Stimulated activated CD8-positive, alpha-beta memory T cell treated with anti-CD3 and anti-CD28 coated beads, Interleukin-4, amount 100 ng/mL, for 4 hours (primary cell): Measurements from ENCODE around the gene ACAA1.
"Not testable (repeated sequence)": the region's sequence is repeated elsewhere in the genome, so short reads cannot be mapped to it uniquely, and the experiment has no call there.

Source experiments
- DNase-seq, 2 donors: peaks; one replicate each; pipeline ENCODE4 v3.0.0-alpha.2; 2020; ENCODE audit warnings: low read depth in 2 of 2, low spot score in 1 of 2

ACAA1 gene

GRCh38 chr3:38136777-38137614 is at the start of gene ACAA1:
Gene ACAA1 (minus strand): TSS chr3:38137127. CDS start chr3:38137035, 92 bp downstream.
- DNase-seq: peak; percentile 91 to 97

DNA sequence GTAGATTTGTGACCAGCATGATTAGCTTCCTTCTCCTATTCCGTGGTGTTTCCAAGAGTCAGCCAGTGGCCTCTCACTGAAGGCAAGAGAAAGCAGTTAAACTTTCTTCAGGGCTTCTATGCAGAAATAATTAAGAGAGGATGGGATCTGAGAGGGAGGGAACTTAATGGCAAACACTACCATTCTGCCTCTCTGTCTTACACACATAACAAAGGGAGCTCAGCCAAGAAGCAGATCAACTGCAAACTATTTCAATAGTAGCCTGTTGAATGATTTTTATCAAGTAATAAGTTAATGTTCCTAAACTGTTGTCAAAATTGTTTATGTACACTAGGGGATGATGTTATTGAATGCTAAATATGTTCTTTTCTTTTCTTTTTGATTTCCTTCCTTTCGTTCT is 40.3 kb upstream of the ACAA1 start:
- no peak for DNase-seq

- DNase-seq: no peak
These were observed 37.0 kb upstream of the ACAA1 start for GRCh38 chr3:38173834-38174418.

DNA sequence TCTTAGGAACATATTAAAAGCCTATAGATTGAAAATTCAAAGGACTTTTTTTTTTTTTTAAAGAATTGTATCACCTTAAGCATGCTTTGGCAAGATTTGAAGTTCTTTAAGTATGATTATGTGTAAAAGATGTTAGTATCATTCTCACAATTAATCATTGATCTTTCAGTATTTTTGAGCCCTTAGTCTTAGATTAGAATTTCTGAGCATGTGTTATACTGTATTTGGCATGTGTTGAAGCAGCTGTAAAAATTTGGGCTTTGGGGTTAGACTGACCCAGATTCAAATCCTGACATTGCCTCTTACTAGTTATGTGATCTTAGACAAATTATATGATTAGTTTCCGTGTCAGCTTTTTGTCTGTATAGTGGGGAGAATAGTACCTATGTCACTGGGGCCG is 34.7 kb upstream of the ACAA1 start:
- DNase-seq: no peak

DNA sequence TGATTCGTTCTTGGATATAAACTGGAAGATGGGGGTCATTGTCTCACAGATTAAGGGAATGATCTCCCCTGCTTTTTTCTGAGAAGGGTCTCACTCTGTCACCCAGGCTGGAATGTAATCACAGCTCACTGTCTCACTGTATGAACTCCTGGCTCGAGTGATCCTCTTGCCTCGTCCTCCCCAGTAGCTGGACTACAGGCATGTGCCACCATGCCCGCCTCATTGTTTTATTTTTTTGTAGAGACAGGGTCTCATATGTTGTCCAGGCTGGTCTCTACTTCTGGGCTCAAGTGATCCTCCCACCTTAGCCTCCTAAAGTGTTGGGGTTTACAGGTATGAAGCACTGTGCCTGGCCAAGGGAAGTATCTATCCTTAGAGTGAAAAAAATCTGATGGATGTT is 33.8 kb upstream of the ACAA1 start:
- DNase-seq: no peak

DNA sequence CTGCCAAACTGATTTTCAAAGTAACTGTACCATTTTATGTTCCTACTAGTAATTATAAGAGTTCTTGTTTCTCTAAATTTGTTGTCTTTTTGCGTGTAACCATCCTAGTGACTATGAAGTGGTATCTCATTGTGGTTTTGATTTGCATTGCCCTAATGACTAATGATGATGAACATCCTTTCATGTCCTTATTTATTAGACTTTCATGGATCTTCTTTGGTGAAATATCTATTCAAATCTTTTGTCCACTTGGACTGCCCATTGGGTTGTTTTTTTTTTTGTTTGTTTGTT is 32.0 kb upstream of the ACAA1 start:
- no peak for DNase-seq

- DNase-seq: no peak
These were observed 31.5 kb upstream of the ACAA1 start for GRCh38 chr3:38168151-38169026.

DNA sequence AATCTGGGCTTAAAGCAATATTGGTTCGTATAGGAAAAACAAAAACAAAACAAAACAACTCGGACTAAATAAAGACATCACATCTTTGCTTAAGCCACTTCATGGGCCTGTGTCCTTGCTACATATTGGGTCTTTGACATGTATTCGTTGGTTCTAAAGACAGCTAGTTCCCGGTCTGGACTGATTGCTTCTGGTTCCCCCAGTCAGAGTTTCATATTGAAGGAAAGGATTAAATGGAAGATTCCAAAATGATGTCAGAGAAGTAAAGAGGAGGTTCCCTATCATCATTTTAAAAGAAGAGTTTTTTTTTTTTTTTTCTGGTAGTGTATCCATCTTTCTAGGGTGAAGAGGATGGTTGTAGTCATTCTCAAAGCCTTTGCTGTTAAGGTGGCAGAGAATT is 30.7 kb upstream of the ACAA1 start:
- no peak for DNase-seq

DNA sequence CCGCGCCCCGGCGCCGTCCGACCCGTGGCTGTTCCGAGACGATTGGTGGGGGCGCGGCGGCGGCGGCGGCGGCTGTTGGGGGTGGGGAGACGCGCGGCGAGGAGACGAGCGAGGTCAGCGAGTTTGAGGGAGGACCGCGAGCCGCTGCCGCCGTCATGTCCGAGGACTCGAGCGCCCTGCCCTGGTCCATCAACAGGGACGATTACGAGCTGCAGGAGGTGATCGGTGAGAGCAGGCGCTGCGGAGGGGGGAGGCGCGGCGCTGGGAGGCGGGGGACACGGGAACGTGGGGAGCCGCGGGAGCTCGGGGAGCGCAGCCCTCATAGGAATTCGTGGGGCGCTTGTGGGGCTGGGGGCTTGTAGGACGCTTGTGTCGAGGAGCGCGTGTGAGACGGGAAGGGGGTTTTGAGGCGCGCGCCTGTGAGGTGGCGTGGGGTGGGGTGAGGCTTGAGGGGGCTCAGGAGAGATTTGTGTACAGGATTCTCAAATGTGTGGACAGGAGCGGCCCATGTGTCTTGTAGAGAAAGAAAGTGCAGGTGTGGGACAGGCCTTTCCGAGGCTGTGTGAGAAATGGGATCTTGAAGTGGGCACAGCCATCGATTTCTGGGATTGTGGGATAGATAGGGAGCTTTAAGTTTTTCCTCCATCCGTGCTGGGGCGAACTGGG is 28.9 kb upstream of the ACAA1 start:
- DNase-seq: peak in 1 of 2 donors; percentile 9

DNA sequence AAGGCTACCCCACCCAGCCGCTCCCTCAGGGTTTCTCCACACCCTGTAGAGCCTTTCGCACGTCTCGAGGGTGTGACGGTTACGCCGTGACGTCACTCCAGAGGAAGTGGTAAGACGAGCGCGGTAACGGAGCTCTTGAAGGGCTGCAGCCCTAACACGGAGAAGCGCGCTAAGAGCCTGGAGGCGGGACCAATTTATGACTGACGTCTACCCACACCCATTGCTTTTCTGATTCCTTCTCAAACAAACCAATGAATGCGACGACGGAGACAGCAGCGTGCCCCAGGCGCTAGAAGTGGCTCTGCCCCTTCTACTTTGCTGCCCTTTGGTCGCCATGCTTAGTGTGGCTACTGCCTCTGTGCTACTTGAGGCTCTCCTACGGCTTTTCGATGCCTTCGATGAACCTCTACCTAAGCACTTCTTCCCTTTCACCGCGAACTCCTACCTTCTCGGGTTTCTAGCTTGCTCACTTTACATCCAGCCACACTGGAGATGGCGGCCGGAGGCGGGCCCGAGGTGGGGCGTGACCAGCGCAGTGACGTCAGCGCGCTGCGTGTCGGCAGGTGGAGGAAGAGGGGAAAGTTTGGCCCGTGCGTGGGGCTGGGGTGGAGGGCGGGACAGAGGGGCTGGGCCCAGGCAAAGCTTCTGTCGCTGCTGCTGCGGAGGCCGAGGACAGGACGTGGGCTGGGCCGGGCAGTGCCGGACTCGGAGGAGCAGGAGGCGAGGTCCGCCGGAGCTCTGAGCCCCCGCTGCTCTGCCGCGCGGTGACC is 28.2 kb upstream of the ACAA1 start, which contains the start of gene OXSR1:
TSS of gene OXSR1 (plus strand) at position 586 of the 770 bp plus-strand sequence. CDS start 340 bp downstream, outside the sequence.
- DNase-seq: peak; percentile 89 to 95

DNA sequence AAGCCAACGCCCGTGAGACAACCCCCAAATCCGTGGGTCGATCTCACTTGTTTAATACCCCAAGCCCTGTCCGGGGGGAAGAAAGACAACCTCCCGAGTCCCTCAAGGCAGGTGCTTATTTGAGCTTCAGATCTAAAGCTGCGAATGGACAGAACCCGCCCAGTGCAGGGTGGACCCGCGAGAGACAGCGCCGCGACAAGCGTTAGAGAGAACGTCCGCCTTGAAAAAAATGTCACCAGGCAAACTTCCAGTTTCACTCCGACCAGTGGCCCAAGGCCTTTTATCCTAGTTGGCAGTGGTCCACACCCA is 27.7 kb upstream of the ACAA1 start:
- DNase-seq: no peak

DNA sequence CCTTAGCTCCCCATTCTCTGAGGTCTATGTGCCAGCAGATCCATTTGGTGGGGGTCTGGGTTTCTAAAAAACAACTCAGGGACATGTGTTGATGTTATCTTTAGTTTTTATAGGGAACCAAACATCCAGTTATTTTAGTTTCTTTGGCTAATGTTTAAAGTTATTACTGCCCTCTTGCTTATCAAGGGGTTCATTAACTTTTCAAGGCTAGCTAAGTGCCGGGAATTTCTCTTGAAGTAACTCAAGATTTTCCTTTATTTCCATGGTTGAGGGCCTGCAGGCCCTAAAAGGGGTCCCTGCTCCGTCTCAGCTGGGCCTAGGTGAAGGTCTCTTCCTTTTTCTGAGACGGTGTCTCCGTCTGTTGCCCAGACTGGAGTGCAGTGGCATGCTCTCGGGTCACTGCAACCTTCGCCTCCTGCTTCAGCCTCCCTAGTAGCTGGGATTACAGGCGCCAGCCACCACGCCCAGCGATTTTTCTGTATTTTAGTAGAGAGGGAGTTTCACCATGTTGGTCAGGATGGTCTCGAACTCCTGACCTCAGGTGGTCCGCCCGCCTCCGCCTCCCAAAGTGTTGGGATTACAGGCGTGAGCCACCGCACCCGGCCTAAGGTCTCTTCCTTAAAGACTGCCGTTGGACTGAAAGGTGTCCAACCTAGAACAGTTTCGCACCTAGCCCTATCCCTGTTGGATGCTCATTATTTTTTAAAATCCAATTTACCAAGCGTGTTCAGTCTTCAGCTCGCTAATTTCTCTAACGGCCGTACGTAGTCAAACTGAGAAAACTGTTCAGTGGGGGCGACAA is 27.1 kb upstream of the ACAA1 start:
- no peak for DNase-seq

- no peak for DNase-seq
These were observed 26.4 kb upstream of the ACAA1 start for GRCh38 chr3:38163117-38163840.

- not testable (repeated sequence) for DNase-seq
These were observed 23.8 kb upstream of the ACAA1 start for GRCh38 chr3:38160704-38161103.

GRCh38 chr3:38158472-38158871 is 21.5 kb upstream of the ACAA1 start:
- no peak for DNase-seq

- DNase-seq: no peak
These were observed 20.7 kb upstream of the ACAA1 start for GRCh38 chr3:38157595-38157994.

- DNase-seq: no peak
These were observed 20.2 kb upstream of the ACAA1 start for GRCh38 chr3:38157117-38157516.

DNA sequence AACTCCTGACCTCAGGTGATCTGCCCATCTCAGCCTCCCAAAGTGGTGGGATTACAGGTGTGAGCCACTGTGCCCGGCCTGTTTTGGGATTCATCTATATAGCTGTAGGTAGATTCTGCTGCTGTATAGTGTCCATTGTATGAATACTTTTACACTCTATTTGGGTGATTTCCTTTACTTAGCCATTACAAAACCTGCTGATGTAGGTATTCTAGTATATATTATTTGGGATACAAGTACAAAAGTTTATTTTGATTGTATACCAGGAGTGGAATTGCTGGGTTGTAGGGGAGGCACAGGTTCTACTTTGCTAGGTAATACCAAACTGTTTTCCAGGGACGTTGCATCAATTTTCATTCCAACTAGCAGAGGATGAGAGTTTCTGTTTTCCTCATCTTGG is 18.9 kb upstream of the ACAA1 start:
- no peak for DNase-seq

GRCh38 chr3:38154625-38155255 is 17.8 kb upstream of the ACAA1 start:
- no peak for DNase-seq
